Measurements from ENCODE around the gene JMJD4.
A peak's percentile ranks its signal among the peaks of the same experiment; 100 is the strongest.

Gene JMJD4, protein sequence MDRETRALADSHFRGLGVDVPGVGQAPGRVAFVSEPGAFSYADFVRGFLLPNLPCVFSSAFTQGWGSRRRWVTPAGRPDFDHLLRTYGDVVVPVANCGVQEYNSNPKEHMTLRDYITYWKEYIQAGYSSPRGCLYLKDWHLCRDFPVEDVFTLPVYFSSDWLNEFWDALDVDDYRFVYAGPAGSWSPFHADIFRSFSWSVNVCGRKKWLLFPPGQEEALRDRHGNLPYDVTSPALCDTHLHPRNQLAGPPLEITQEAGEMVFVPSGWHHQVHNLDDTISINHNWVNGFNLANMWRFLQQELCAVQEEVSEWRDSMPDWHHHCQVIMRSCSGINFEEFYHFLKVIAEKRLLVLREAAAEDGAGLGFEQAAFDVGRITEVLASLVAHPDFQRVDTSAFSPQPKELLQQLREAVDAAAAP

DNA sequence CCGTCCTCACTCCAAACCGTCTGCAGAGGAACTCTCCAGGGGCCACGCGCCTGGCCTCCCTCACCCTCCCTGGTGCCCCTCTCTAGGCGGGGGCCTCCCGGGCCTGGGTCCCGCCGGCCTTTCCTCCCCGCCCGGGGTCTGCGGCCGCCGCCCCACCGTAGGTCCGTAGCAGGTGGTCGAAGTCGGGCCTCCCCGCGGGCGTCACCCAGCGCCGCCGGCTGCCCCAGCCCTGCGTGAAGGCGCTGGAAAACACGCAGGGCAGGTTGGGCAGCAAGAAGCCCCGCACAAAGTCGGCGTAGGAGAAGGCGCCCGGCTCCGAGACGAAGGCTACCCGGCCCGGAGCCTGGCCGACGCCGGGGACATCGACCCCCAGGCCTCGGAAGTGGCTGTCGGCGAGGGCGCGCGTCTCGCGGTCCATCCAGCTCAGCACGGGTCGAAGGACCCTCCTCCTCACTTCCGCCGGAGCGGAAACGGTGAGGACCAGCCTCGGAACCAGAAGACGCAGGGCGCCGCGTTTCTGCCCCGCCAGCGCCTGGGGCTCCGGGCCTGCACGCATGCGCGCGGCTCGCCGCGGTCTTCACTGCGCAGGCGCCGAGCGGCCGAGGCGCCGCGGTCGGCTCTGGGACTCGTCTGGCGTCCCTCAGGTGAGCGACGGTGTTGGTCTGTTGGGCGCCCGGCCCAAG lies at the start of gene JMJD4, which contains the start of gene SNAP47:
TSS of gene JMJD4 (minus strand) at position 447 of the 683 bp plus-strand sequence. CDS start at position 418, 29 bp downstream.
TSS of gene SNAP47 (plus strand) at position 580 of the 683 bp plus-strand sequence. CDS start 12,302 bp downstream, outside the sequence.
- H3K36me3 ChIP-seq, result peaks cover 0 to 35% (median 16%) of the 10 kb centered on the region in 3 donors
- TF ChIP-seq, protein P1, sequence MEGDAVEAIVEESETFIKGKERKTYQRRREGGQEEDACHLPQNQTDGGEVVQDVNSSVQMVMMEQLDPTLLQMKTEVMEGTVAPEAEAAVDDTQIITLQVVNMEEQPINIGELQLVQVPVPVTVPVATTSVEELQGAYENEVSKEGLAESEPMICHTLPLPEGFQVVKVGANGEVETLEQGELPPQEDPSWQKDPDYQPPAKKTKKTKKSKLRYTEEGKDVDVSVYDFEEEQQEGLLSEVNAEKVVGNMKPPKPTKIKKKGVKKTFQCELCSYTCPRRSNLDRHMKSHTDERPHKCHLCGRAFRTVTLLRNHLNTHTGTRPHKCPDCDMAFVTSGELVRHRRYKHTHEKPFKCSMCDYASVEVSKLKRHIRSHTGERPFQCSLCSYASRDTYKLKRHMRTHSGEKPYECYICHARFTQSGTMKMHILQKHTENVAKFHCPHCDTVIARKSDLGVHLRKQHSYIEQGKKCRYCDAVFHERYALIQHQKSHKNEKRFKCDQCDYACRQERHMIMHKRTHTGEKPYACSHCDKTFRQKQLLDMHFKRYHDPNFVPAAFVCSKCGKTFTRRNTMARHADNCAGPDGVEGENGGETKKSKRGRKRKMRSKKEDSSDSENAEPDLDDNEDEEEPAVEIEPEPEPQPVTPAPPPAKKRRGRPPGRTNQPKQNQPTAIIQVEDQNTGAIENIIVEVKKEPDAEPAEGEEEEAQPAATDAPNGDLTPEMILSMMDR (IDR thresholded peaks at IDR 0.05), result no peak
- no peaks in the 10 kb centered on the region for H3K27me3 ChIP-seq
- intact Hi-C loops (cut with DNase I; ENCODE audit: low total_unique reads), result loop anchor here (5.0 to 10.0 kb wide), 4 partner anchors 178 to 670 kb away; partner anchors contain the start of genes ARF1, IBA57 and TRIM11
- peak within 1 kb of the TSS; percentile 87 to 88 for H3K27ac ChIP-seq
- H3K4me3 ChIP-seq, result peak within 1 kb of the TSS; percentile 80 to 83
- peaks cover 0 to 42% (median 34%) of the 10 kb centered on the region in 4 donors for H3K4me1 ChIP-seq
- no peaks in the 10 kb centered on the region for H3K9me3 ChIP-seq
- DNase-seq, result peak; percentile 89 to 94

DNA sequence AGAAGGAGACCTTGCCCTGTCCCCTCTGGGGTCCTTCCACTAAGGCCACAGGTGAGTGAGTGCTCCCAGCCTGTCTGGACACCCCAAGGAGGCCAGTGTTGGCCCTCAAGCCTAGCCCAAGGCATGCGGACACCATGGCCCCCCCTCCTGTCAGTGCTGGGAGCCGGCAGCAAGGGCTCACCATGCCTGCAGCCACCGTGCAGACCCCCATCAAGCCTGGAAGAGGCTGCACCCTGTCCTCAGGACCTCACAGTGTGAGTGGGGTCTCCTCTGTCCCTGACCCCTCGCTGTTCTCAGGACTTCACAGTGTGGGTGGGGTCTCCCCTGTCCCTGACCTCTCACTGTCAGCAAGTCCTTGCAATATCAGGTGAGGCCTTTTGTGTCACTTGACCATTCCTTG lies 47.1 kb upstream of the JMJD4 start:
- no peaks in the 10 kb centered on the region for H3K27me3 ChIP-seq
- no peak overlapping the region for H3K27ac ChIP-seq
- DNase-seq, result peak in 1 of 2 donors; percentile 37
- intact Hi-C loops (cut with DNase I; ENCODE audit: low total_unique reads), result no loop called here
- no peak overlapping the region for H3K4me3 ChIP-seq
- H3K4me1 ChIP-seq, result peaks cover 0 to 14% (median 13%) of the 10 kb centered on the region in 4 donors
- TF ChIP-seq, protein P1 (IDR thresholded peaks at IDR 0.05), result no peak
- H3K9me3 ChIP-seq, result no peaks in the 10 kb centered on the region
- H3K36me3 ChIP-seq, result peaks cover 0 to 42% (median 15%) of the 10 kb centered on the region in 3 donors

DNA sequence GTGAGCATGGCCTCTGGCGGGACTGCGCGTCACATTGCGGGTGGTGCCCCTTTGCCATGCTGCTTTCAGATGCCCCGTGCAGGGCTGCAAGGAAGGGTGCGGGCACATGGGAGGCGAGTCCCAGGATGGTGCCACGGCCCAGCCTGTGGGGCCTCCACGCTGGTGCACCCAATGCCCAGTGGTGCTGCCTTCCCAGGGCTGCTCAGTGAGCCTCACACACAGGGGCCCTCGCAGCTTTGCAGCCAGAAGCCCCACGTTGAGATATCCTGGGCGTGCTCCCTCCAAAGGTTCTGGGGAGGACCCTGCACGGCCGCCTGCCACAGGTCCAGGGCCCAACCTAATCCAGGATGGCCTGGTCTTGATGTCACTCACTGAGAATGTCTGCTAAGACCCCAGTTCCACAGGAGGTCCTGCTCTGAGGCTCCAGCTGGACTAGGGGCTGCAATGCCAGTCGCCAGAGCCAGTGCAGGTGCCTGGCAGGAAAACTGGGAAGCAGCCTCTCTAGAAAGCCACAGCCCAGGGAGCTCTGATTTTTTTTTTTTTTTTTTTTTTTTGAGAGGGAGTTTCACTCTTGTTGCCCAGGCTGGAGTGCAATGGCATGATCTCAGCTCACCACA lies 46.3 kb upstream of the JMJD4 start:
- DNase-seq, result peak; percentile 10 to 50
- H3K27ac ChIP-seq, result no peak overlapping the region
- peaks cover 3 to 45% (median 15%) of the 10 kb centered on the region in 3 donors for H3K36me3 ChIP-seq
- intact Hi-C loops (cut with DNase I; ENCODE audit: low total_unique reads), result no loop called here
- no peak overlapping the region for H3K4me3 ChIP-seq
- H3K4me1 ChIP-seq, result peaks cover 0 to 5% (median 5%) of the 10 kb centered on the region in 4 donors
- H3K9me3 ChIP-seq, result no peaks in the 10 kb centered on the region
- TF ChIP-seq, protein P1 (IDR thresholded peaks at IDR 0.05), result no peak
- H3K27me3 ChIP-seq, result no peaks in the 10 kb centered on the region

DNA sequence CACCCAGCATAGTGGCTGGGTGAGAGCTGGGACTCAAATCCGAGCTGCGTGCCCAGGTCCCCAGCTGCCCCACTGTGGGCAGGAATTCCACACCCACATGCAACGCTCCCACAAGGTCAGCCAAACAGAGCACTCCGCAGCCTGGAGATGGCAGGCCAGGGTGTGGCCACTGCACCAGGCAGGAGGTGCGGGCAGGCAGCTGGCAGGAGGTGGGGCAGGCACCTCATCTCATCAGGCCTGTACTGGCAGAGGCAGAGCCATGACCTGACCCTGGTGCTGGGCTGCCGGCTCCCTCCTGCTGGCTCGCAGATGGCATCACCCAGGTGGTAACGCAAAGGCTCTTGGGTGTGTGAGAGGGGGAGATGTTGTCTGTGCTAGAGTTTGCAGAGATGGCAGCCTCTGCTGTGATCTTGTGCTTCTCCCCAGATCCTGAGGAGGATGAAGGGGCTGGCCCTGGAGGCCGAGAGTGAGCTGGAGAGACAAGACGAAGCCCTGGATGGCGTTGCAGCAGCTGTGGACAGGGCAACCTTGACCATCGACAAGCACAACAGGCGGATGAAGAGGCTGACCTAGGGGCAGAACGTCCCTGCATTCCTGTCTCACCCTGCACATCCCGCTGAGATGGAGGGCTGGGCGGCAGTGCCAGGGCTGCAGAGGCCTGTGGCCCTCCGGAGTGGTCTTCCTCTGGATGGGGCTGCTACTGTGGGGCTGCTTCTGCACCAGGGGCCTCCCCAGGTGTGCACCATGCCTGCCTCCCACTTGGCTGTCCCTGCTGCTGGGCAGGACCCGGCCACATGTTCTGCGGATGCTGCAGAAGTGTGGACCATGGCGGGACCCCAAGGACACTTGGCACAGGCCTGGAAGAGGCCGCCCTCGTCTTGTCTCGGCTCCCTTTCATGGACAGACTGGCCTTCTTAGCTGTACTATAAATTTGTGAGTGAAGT lies 45.3 kb upstream of the JMJD4 start:
- peak; percentile 16 to 58 for DNase-seq
- TF ChIP-seq, protein P1 (IDR thresholded peaks at IDR 0.05), result no peak

More for the DNA sequence above, 45.3 kb upstream of the JMJD4 start:
- Histone ChIP-seq H3K36me3 (peaks cover 10 to 54% (median 15%) of the 10 kb centered on the region in 3 donors), H3K4me3 (no peak overlapping the region), H3K9me3 (no peaks in the 10 kb centered on the region), H3K27ac (no peak overlapping the region), H3K4me1 (peaks cover 0 to 4% (median 2%) of the 10 kb centered on the region in 4 donors), H3K27me3 (no peaks in the 10 kb centered on the region)
- intact Hi-C loops (cut with DNase I; ENCODE audit: low total_unique reads), result no loop called here

All from tibial artery (tissue), 4 donors.